Stimulated activated CD4-positive, alpha-beta T cell treated with anti-CD3 and anti-CD28 coated beads, Interleukin-12 subunit alpha, Interleukin-12 subunit beta, amount 100 ng/mL, for 4 hours (primary cell): ENCODE results near the gene DISC1.

Experiments used
- DNase-seq: peaks from one replicate; pipeline ENCODE4 v3.0.0-alpha.2; 2020

DISC1 gene

GRCh38 chr1:232059726-232060374 lies 433.3 kb downstream of the DISC1 start:
- no peak for DNase-seq

- DNase-seq = no peak
Observed at GRCh38 chr1:232062967-232063366, 436.4 kb downstream of the DISC1 start.

GRCh38 chr1:232066521-232066920 lies 439.9 kb downstream of the DISC1 start:
- DNase-seq = no peak

GRCh38 chr1:232074265-232074664 lies 447.7 kb downstream of the DISC1 start:
- DNase-seq = no peak

GRCh38 chr1:232077809-232078208 lies 451.2 kb downstream of the DISC1 start:
- DNase-seq = no peak

GRCh38 chr1:232084584-232085223 lies 458.1 kb downstream of the DISC1 start:
- DNase-seq = no peak

GRCh38 chr1:232090816-232091215 lies 464.2 kb downstream of the DISC1 start:
- no peak for DNase-seq
